Smooth muscle cell (in vitro differentiated cells): ENCODE data around the gene HOXC12. TPM values are rescaled to one million over a fixed set of nuclear protein-coding genes. Genes with fewer than 3 reads are reported as not detected.

ENCODE experiments used
- DNase-seq: peaks from one replicate; lab custom pipeline; 2025; ENCODE audit not compliant: unreplicated experiment; lab: John Stamatoyannopoulos, UW
- H2AFZ ChIP-seq: fragments of 200-600 bp; sonication (generic); 2 replicates; pipeline ENCODE4 v1.6.0; 2016; ENCODE audit warnings: antibody characterized with exemption, low read depth, mild to moderate bottlenecking
- H3F3A ChIP-seq: fragments of 200-600 bp; sonication (generic); 2 replicates; pipeline ENCODE4 v1.6.0; 2017; ENCODE audit warnings: antibody characterized with exemption, low read depth
- H3K27ac ChIP-seq: fragments of 200-600 bp; sonication (generic); 2 replicates; pipeline ENCODE4 v1.5.1; 2016; ENCODE audit warnings: low read depth, mild to moderate bottlenecking
- H3K27me3 ChIP-seq: fragments of 200-600 bp; sonication (generic); 2 replicates; pipeline ENCODE4 v1.6.1; 2016; ENCODE audit warnings: low read depth, mild to moderate bottlenecking
- H3K36me3 ChIP-seq: fragments of 200-600 bp; sonication (generic); 2 replicates; pipeline ENCODE4 v1.5.1; 2016; ENCODE audit warnings: low read depth
- H3K4me1 ChIP-seq: fragments of 200-600 bp; sonication (generic); 2 replicates; pipeline ENCODE4 v1.5.1; 2016; ENCODE audit warnings: low read depth
- H3K4me2 ChIP-seq: fragments of 200-600 bp; sonication (generic); 2 replicates; pipeline ENCODE4 v1.6.0; 2016; ENCODE audit warnings: mild to moderate bottlenecking
- H3K4me3 ChIP-seq: fragments of 200-600 bp; sonication (generic); 2 replicates; pipeline ENCODE4 v1.5.1; 2016; ENCODE audit warnings: mild to moderate bottlenecking
- H3K79me2 ChIP-seq: fragments of 200-600 bp; sonication (generic); 2 replicates; pipeline ENCODE4 v1.6.0; 2016; ENCODE audit warnings: low read depth, mild to moderate bottlenecking
- H3K9ac ChIP-seq: fragments of 200-600 bp; sonication (generic); 2 replicates; pipeline ENCODE4 v1.6.0; 2016; ENCODE audit warnings: low read depth
- H3K9me3 ChIP-seq: fragments of 200-600 bp; sonication (generic); replicated peaks from 2 replicates; pipeline ENCODE4 v1.5.1; 2016; ENCODE audit warnings: low read depth
- H4K20me1 ChIP-seq: fragments of 200-600 bp; sonication (generic); 2 replicates; pipeline ENCODE4 v1.6.0; 2016; ENCODE audit warnings: low read depth
- CTCF ChIP-seq: fragments of 200-600 bp; sonication (generic); IDR thresholded peaks from 2 replicates; pipeline ENCODE4 v1.5.1; 2017; ENCODE audit warnings: borderline replicate concordance, mild to moderate bottlenecking, antibody characterized with exemption; ENCODE audit not compliant: insufficient read depth, poor library complexity, severe bottlenecking
- whole genome bisulfite sequencing: methylation state at CpG from one replicate; pipeline ENCODE4 v1.1.7; 2016; ENCODE audit warnings: low lambda C conversion rate; 5-methylcytosine and 5-hydroxymethylcytosine counted together
- polyA plus RNA-seq: library from polyadenylated mRNA; unstranded; fragments of >200 nt; fragmentation: Nextera tagmentation; extraction: Ambion mirVana; gene quantifications from 2 replicates; pipeline ENCODE4 v1.2.1, GENCODE V29; 2016
- total RNA-seq: library from RNA; depleted of rRNA; stranded (reverse); fragments of >200 nt; gene quantifications from 2 replicates; pipeline ENCODE4 v1.2.3, GENCODE V29; 2014

The HOXC12 gene
- total and polyA plus RNA-seq, 2 experiments from 2014 or later: 0.32 TPM; not detected in 1

DNA sequence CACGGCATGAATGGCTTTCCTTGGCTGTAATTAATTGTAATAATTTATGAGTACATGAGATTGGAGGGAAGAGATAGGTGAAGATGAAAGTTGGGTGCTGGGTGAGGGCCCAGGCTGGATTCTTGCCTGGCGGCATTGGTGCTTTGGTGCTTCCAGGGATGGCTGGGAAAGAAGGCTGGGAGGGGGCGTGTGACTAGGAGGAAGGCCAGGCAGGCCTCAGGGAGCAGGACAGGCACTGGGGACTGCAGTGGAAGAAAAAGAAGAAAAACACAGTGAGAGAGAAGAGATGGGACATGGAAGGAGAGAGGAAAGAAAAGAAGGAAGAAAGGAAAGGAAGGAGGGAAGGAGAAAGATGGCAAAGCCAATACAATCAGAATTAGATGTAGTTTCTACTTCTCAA lies 48.9 kb downstream of the HOXC12 start:
- Histone ChIP-seq H3K27me3 (peaks cover 100% of the 10 kb centered on the region), H3K79me2 (no peaks in the 10 kb centered on the region), H3K4me3 (no peak overlapping the region), H3K27ac (no peak overlapping the region), H3K36me3 (no peaks in the 10 kb centered on the region), H3K9ac (no peak overlapping the region), H3F3A (no peaks in the 10 kb centered on the region), H4K20me1 (no peaks in the 10 kb centered on the region), H3K9me3 (no peaks in the 10 kb centered on the region), H2AFZ (no peak overlapping the region), H3K4me1 (peaks cover 7% of the 10 kb centered on the region), H3K4me2 (no peak overlapping the region)
- DNase-seq: no peak
- no peak for TF ChIP-seq CTCF
- WGBS: 62% methylated on average over 3 of the region's 3 CpGs

DNA sequence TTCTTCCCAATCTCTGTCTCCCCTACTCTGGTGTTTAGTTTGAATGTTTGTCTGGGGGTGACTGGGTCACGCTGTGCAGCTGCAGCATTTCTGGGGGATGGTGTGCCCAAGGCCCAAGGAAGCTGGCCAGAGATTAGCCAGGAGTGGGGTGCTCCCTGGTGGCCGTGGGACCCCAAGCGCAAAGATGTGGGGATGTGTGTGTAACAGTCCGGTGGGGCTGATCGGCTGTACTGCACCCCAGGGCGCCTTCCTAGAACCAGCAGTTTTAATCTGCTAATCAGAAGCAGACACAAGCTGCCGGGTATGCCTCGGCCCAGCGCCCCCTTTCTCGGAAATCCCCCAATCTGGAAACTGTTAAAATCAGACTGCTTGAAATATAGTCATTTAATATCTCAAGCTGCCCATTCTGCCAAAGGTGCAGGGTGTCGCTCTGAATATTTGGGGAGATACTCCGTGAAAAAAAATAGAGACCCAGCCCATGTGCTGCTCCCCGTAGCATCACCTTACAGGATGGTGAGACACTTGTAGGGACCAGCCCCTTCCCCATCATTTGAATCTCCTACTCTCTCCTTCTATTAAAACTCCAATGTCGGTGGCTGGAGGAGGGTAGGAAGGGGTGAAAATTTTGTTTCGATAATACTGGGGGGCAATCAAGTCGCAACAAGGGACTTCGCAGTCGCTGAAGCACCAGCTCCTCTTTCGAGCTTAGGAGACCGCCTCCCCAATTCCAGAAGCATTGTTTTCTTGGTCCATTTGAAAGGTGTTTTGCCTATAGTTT lies 49.5 kb downstream of the HOXC12 start:
- H3F3A ChIP-seq: no peaks in the 10 kb centered on the region
- no peaks in the 10 kb centered on the region for H3K79me2 ChIP-seq
- H3K9ac ChIP-seq: no peak overlapping the region
- no peak overlapping the region for H2AFZ ChIP-seq
- H3K36me3 ChIP-seq: no peaks in the 10 kb centered on the region
- H3K9me3 ChIP-seq: no peaks in the 10 kb centered on the region
- peaks cover 98% of the 10 kb centered on the region for H3K27me3 ChIP-seq
- no peak for TF ChIP-seq CTCF
- peaks cover 7% of the 10 kb centered on the region for H3K4me1 ChIP-seq
- no peak overlapping the region for H3K4me2 ChIP-seq
- H4K20me1 ChIP-seq: no peaks in the 10 kb centered on the region
- DNase-seq: no peak
- H3K27ac ChIP-seq: no peak overlapping the region
- H3K4me3 ChIP-seq: no peak overlapping the region
- WGBS: 59% methylated on average over 20 of the region's 20 CpGs

DNA sequence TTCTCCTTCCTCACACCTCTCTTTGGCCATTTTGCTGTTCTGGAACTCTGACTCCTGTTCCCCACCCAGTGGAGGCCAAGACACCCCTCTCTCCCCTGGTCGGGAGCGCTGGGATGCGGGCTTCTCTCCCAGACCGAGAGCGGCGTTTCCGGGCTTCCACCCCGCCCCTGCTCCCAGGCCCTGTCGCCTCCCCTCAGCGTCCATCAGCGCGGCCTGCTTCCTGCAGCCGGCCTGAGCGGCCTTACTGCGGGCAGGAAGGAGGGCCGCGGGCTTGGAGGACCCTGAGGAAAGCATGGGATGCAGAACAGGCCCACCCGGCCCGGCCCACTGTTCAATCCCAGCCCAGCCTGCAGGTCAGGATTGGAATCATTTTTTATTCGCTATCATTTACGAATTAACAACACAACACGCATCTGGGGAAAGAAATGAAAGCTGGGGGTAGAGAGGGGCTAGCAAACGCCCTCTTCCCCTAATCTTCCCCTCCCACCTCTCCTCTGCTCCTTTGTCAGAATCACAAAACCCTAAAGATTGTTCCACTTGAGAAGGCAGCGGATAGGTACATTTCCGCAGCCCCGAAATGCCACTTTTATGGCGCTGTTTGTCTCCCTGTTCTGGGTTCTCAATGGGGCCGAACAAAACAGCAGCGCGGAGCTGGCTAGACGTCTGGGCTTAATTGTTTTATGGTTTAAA lies 50.3 kb downstream of the HOXC12 start:
- no peak for TF ChIP-seq CTCF
- Histone ChIP-seq H3K9ac (no peak overlapping the region), H3K9me3 (no peaks in the 10 kb centered on the region), H3K27me3 (peaks cover 98% of the 10 kb centered on the region), H3K79me2 (no peaks in the 10 kb centered on the region), H3F3A (no peaks in the 10 kb centered on the region), H3K27ac (no peak overlapping the region), H4K20me1 (no peaks in the 10 kb centered on the region), H3K4me1 (peaks cover 6% of the 10 kb centered on the region), H2AFZ (no peak overlapping the region), H3K4me2 (peak overlapping the region; percentile 31), H3K36me3 (no peaks in the 10 kb centered on the region), H3K4me3 (peak overlapping the region; percentile 46)
- WGBS: 20% methylated on average over 30 of the region's 31 CpGs
- DNase-seq: no peak
